Erythroblast (primary cell): Measurements from ENCODE around the gene DLL4.

Source experiments
- GATA1 ChIP-seq: IDR thresholded peaks from 2 replicates; pipeline ENCODE4 v1.6.1; 2011; ENCODE audit warnings: low read depth, mild to moderate bottlenecking, control low read depth, low read length, moderate library complexity
- POLR2A ChIP-seq: IDR thresholded peaks from 2 replicates; pipeline ENCODE4 v1.6.1; 2011; ENCODE audit warnings: mild to moderate bottlenecking, low read length

DNA sequence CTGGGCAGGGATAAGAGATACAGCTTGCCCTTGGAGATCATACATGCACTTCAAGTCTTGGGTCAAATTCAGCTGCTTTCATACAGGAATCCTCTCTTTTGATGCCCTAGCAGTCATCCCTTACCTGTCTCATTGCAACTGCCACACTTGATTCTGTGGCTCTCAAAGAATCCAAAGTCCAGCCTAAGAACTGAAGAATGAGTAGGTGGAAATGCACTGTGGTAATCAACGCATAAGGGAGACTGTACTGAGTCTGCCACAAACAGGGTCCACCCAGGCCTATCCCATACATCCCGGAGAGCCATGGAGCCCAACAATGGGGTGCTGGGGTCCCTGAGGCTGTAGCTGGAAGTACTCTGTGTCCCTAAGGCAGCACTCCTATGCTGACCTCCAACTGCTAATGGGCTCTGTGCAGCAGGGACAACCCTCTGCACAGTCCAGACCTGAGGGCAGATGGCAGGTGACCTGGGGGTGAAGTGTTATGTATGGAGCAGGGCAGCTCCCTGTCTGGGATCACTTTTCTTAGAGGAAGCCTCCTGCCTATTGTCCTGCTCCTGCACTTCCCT, 36.6 kb upstream of the DLL4 start:
- TF ChIP-seq POLR2A: no peak
- no peak for TF ChIP-seq GATA1
